NCI-H2107 (cell line): ENCODE results near the gene AKR7A2.
"Not testable (repeated sequence)": the region's sequence is repeated elsewhere in the genome, so short reads cannot be mapped to it uniquely, and the experiment has no call there.

Source experiments
- DNase-seq: peaks from one replicate; lab custom pipeline; 2025; lab: John Stamatoyannopoulos, UW

AKR7A2 gene

GRCh38 chr1:19306941-19307340, 5.0 kb downstream of the AKR7A2 start:
- DNase-seq: no peak

GRCh38 chr1:19305880-19306279, 6.1 kb downstream of the AKR7A2 start:
- no peak for DNase-seq

GRCh38 chr1:19304081-19304480, 7.9 kb downstream of the AKR7A2 start:
- DNase-seq: not testable (repeated sequence)

GRCh38 chr1:19300211-19300610, 11.7 kb downstream of the AKR7A2 start:
- DNase-seq: no peak

GRCh38 chr1:19294638-19295037, 17.3 kb downstream of the AKR7A2 start:
- DNase-seq: no peak

- no peak for DNase-seq
Measured at GRCh38 chr1:19289244-19289643, 22.7 kb downstream of the AKR7A2 start.

GRCh38 chr1:19288324-19289241, 23.4 kb downstream of the AKR7A2 start, which contains the start of gene AKR7A3:
AKR7A3 (minus strand) TSS chr1:19288770; CDS start chr1:19288709, 61 bp downstream.
- DNase-seq: not testable (repeated sequence)

- no peak for DNase-seq
Measured at GRCh38 chr1:19287436-19288185, 24.3 kb downstream of the AKR7A2 start.

- not testable (repeated sequence) for DNase-seq
Measured at GRCh38 chr1:19285807-19286206, 26.1 kb downstream of the AKR7A2 start.

- DNase-seq: not testable (repeated sequence)
Measured at GRCh38 chr1:19285366-19285765, 26.6 kb downstream of the AKR7A2 start.

GRCh38 chr1:19284881-19285280, 27.1 kb downstream of the AKR7A2 start:
- no peak for DNase-seq

- DNase-seq: no peak
Measured at GRCh38 chr1:19283891-19284290, 28.1 kb downstream of the AKR7A2 start.

GRCh38 chr1:19274636-19275035, 37.3 kb downstream of the AKR7A2 start:
- no peak for DNase-seq

GRCh38 chr1:19273844-19274531, 38.0 kb downstream of the AKR7A2 start:
- not testable (repeated sequence) for DNase-seq

GRCh38 chr1:19273106-19273843, 38.7 kb downstream of the AKR7A2 start:
- DNase-seq: no peak

GRCh38 chr1:19272064-19272463, 39.9 kb downstream of the AKR7A2 start:
- no peak for DNase-seq

GRCh38 chr1:19270343-19270730, 41.6 kb downstream of the AKR7A2 start:
- DNase-seq: not testable (repeated sequence)

GRCh38 chr1:19269427-19270342, 42.3 kb downstream of the AKR7A2 start:
- not testable (repeated sequence) for DNase-seq

GRCh38 chr1:19268445-19268844, 43.5 kb downstream of the AKR7A2 start:
- no peak for DNase-seq

- no peak for DNase-seq
Measured at GRCh38 chr1:19262744-19263143, 49.2 kb downstream of the AKR7A2 start.
